Measurements from ENCODE around the gene IFT57. TPM values are rescaled to one million over a fixed set of nuclear protein-coding genes. Genes with fewer than 3 reads are reported as not detected.

Gene IFT57
- polyA plus RNA-seq, 1 of the 3 experiments (the other 2 are of a cell fraction), result 81.6 TPM

- CTCF ChIA-PET, result no interaction called here
- H4K20me1 ChIP-seq (ENCODE audit: insufficient read depth), result no peaks in the 10 kb centered on the region
- TF ChIP-seq GABPA (IDR thresholded peaks at IDR 0.05; ENCODE audit: low read depth) (no peak), PBX3 (IDR thresholded peaks at IDR 0.05) (0 out of 2 replicates have a peak, but pooled peaks have one; percentile 11), JUND (IDR thresholded peaks at IDR 0.05) (0 out of 2 replicates have a peak, but pooled peaks have one; percentile 24), FOSL2 (IDR thresholded peaks at IDR 0.05; ENCODE audit: borderline replicate concordance, low read depth) (peak; percentile 40; the same call in 1 of the 2 replicates), NFIC (IDR thresholded peaks at IDR 0.05; ENCODE audit: borderline replicate concordance) (peak; percentile 19; the same call in 1 of the 2 replicates), EP300 (IDR thresholded peaks at IDR 0.05; ENCODE audit: borderline replicate concordance in 1 of 2, low read depth in 1 of 2, low read length in 1 of 2) (0 out of 4 replicates have a peak, but pooled peaks of 1 of the 2 experiments have one; percentile 40), TCF12 (IDR thresholded peaks at IDR 0.05) (peak; percentile 46; the same call in 1 of the 2 replicates), POLR2AphosphoS5 (IDR thresholded peaks at IDR 0.05; ENCODE audit: low read depth, low read length) (no peak)
- TF ChIP-seq, protein P1, sequence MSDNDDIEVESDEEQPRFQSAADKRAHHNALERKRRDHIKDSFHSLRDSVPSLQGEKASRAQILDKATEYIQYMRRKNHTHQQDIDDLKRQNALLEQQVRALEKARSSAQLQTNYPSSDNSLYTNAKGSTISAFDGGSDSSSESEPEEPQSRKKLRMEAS (IDR thresholded peaks at IDR 0.05; ENCODE audit: low read depth), result no peak
- DNase-seq, result no peak
- no peak overlapping the region for H3K4me3 ChIP-seq (ENCODE audit: low read depth in 2 of 2, low read length in 1 of 2)
- H3K36me3 ChIP-seq (replicated peaks in 1 of 2; ENCODE audit: control insufficient read depth in 1 of 2, insufficient read depth in 2 of 2, low read length in 1 of 2), result peaks cover 5 to 13% of the 10 kb centered on the region in 2 experiments
- peaks cover 5% of the 10 kb centered on the region; the same call in 1 of the 2 replicates for H3K9me3 ChIP-seq
- POLR2A ChIA-PET, result no interaction called here
- no peaks in the 10 kb centered on the region for H3K9me2 ChIP-seq
- H3K79me2 ChIP-seq (ENCODE audit: insufficient read depth), result no peaks in the 10 kb centered on the region
- H2AFZ ChIP-seq (ENCODE audit: low read depth), result no peak overlapping the region
- H3F3A ChIP-seq (replicated peaks; ENCODE audit: insufficient read depth), result peaks cover 15% of the 10 kb centered on the region
- WGBS (ENCODE audit: low lambda C conversion rate), result 14% methylated on average over 1 of the region's 1 CpG
- H3K27me3 ChIP-seq (ENCODE audit: insufficient read depth), result no peaks in the 10 kb centered on the region
- H3K4me2 ChIP-seq, result 0 out of 2 replicates have a peak overlapping the region, but pooled peaks have one; percentile 14
- peaks cover 0 to 6% of the 10 kb centered on the region in 2 experiments; a peak in 2 of 4 replicates for H3K4me1 ChIP-seq (ENCODE audit: control insufficient read depth in 1 of 2, insufficient read depth in 2 of 2, low read depth in 1 of 2, low read length in 1 of 2)
- 0 out of 4 replicates have a peak overlapping the region, but pooled peaks of 1 of the 2 experiments have one; percentile 6 for H3K27ac ChIP-seq (ENCODE audit: low read depth in 2 of 2, low read length in 1 of 2)
- H3K9ac ChIP-seq, result no peak overlapping the region
Observed at GRCh38 chr3:108180194-108180593, 42.0 kb downstream of the IFT57 start.

DNA sequence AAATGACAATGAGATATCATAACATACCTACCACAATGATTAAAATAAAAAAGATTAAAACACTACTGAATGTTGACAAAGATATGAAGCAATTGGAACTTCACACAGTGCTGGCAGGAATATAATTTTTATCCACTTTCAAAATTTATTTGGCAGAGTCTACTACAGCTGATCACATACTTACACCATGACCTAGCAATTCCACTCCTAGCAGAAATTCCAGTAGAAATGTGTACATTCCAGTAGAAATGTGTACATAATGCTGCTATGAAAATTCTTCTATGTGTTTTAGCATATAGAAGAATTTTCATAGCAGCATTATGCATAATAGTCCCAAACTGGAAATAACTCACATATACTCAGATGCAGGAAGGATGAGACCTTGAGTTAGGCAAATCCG is 43.5 kb downstream of the IFT57 start:
- no peaks in the 10 kb centered on the region for H4K20me1 ChIP-seq (ENCODE audit: insufficient read depth)
- ChIA-PET POLR2A (no interaction called here), CTCF (interaction anchor here (0.9 to 1.3 kb wide), 2 partner anchors 21 to 299 kb away, joined by 3 to 4 read pairs; no protein-coding TSS in a partner anchor)
- no peak for DNase-seq
- H3F3A ChIP-seq (replicated peaks; ENCODE audit: insufficient read depth), result peaks cover 15% of the 10 kb centered on the region
- peaks cover 0 to 6% of the 10 kb centered on the region in 2 experiments for H3K36me3 ChIP-seq (replicated peaks in 1 of 2; ENCODE audit: control insufficient read depth in 1 of 2, insufficient read depth in 2 of 2, low read length in 1 of 2)
- H3K9me2 ChIP-seq, result no peaks in the 10 kb centered on the region
- H3K4me2 ChIP-seq, result no peak overlapping the region
- no peaks in the 10 kb centered on the region for H3K27me3 ChIP-seq (ENCODE audit: insufficient read depth)
- peaks cover 0 to 6% of the 10 kb centered on the region in 2 experiments; a peak in 2 of 4 replicates for H3K4me1 ChIP-seq (ENCODE audit: control insufficient read depth in 1 of 2, insufficient read depth in 2 of 2, low read depth in 1 of 2, low read length in 1 of 2)
- no peak overlapping the region for H3K9ac ChIP-seq
- no peak overlapping the region for H2AFZ ChIP-seq (ENCODE audit: low read depth)
- H3K79me2 ChIP-seq (ENCODE audit: insufficient read depth), result no peaks in the 10 kb centered on the region
- H3K4me3 ChIP-seq (ENCODE audit: low read depth in 2 of 2, low read length in 1 of 2), result no peak overlapping the region
- H3K27ac ChIP-seq (ENCODE audit: low read depth in 2 of 2, low read length in 1 of 2), result no peak overlapping the region
- no peak for TF ChIP-seq GABPA (IDR thresholded peaks at IDR 0.05; ENCODE audit: low read depth)
- TF ChIP-seq PBX3 (IDR thresholded peaks at IDR 0.05), result no peak
- TF ChIP-seq JUND (IDR thresholded peaks at IDR 0.05), result no peak
- no peak for TF ChIP-seq FOXJ3 (CRISPR knock-in tag; IDR thresholded peaks at IDR 0.05)
- TF ChIP-seq YY1 (IDR thresholded peaks at IDR 0.05; ENCODE audit: low read depth), result no peak
- no peak for TF ChIP-seq CHD2 (IDR thresholded peaks at IDR 0.05; ENCODE audit: low read length, partially characterized antibody)
- no peak for TF ChIP-seq GATA2 (CRISPR knock-in tag; IDR thresholded peaks at IDR 0.05)
- TF ChIP-seq RFX5 (IDR thresholded peaks at IDR 0.05; ENCODE audit: low read length), result no peak
- H3K9me3 ChIP-seq, result peaks cover 5% of the 10 kb centered on the region; the same call in 1 of the 2 replicates
- WGBS (ENCODE audit: low lambda C conversion rate), result 100% methylated on average over 1 of the region's 1 CpG

All from SK-N-SH (cell line).